Measurements from ENCODE around the gene COX10.

The COX10 gene

GRCh38 chr17:14143688-14144087 lies 74.4 kb downstream of the COX10 start:
- DNase-seq (ENCODE audit: low spot score), result no peak
- CTCF ChIA-PET, result no interaction called here
- POLR2A ChIA-PET (ENCODE audit: low non-redundant PET), result no interaction called here
- no peak overlapping the region for H3K27ac ChIP-seq
- TF ChIP-seq, protein P1, sequence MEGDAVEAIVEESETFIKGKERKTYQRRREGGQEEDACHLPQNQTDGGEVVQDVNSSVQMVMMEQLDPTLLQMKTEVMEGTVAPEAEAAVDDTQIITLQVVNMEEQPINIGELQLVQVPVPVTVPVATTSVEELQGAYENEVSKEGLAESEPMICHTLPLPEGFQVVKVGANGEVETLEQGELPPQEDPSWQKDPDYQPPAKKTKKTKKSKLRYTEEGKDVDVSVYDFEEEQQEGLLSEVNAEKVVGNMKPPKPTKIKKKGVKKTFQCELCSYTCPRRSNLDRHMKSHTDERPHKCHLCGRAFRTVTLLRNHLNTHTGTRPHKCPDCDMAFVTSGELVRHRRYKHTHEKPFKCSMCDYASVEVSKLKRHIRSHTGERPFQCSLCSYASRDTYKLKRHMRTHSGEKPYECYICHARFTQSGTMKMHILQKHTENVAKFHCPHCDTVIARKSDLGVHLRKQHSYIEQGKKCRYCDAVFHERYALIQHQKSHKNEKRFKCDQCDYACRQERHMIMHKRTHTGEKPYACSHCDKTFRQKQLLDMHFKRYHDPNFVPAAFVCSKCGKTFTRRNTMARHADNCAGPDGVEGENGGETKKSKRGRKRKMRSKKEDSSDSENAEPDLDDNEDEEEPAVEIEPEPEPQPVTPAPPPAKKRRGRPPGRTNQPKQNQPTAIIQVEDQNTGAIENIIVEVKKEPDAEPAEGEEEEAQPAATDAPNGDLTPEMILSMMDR (conservative IDR thresholded peaks at IDR 0.05; ENCODE audit: low read depth), result no peak

GRCh38 chr17:14144508-14144907 lies 75.2 kb downstream of the COX10 start:
- TF ChIP-seq, protein P1 (conservative IDR thresholded peaks at IDR 0.05; ENCODE audit: low read depth), result no peak
- no peak overlapping the region for H3K27ac ChIP-seq
- ChIA-PET POLR2A (ENCODE audit: low non-redundant PET) (no interaction called here), CTCF (no interaction called here)
- no peak for DNase-seq (ENCODE audit: low spot score)

DNA sequence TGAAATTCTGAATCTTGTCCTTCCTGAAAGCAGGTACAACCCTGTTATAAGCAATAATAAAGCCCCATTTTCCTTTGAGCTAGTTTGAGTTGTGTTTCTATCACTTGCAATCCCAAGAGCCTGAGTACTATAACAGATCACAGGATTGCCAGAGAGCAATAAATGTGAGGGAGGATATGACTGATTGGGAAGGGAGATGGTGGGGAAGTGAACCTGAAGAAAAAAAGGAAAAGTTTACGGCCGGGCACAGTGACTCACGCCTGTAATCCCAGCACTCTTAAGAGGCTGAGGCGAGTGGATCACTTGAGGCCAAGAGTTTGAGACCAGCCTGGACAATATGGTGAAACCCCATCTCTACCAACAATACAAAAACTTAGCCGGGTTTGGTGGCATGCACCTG lies 80.4 kb downstream of the COX10 start:
- no peak for DNase-seq (ENCODE audit: low spot score)
- TF ChIP-seq, protein P1 (conservative IDR thresholded peaks at IDR 0.05; ENCODE audit: low read depth), result no peak
- ChIA-PET CTCF (interaction anchor here (0.6 kb wide), 1 partner anchor 680 kb away, joined by 3 read pairs; no protein-coding TSS in a partner anchor), POLR2A (ENCODE audit: low non-redundant PET) (no interaction called here)
- no peak overlapping the region for H3K27ac ChIP-seq

DNA sequence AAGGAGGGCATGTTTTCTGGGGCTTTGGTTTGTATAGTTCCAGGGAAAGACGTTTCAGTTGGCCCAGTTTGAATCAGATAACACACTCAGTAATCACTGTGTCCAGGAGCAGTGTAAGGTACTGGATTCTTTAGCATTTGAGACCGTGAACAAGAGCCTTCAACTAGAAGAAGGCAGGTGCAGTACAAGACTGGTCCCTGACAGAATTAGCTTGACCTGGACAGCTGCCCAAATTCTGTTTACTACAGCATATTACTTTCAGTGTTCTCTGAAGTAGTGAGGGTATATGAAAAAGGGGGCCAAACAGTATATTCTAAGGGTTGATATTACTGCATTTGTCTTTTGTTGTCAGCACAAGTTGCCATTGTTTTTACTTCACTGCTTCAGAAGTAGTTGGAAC lies 81.3 kb downstream of the COX10 start:
- ChIA-PET POLR2A (ENCODE audit: low non-redundant PET) (no interaction called here), CTCF (no interaction called here)
- H3K27ac ChIP-seq, result no peak overlapping the region
- no peak for DNase-seq (ENCODE audit: low spot score)
- TF ChIP-seq, protein P1 (conservative IDR thresholded peaks at IDR 0.05; ENCODE audit: low read depth), result no peak

DNA sequence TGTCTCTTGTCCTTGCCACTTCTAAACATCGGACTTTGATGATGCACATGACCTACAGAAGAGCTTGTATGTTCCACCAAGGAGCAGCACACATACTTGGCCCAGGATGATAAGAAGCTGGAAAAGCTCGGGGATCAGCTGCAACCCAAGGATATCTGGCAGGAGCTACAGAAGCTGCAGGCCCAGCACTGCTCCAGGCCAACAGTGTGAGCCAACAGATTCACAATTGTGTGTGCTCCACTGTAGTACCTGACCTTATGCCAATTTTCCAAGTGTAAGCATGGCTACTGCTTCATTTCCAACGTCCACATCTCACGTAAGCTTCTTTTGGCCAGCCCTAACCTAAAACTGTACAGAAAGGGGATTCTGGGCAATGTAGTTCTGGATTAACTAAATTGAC lies 83.4 kb downstream of the COX10 start:
- POLR2A ChIA-PET (ENCODE audit: low non-redundant PET), result no interaction called here

GRCh38 chr17:14153374-14153773 lies 84.1 kb downstream of the COX10 start:
- POLR2A ChIA-PET (ENCODE audit: low non-redundant PET), result no interaction called here
- no peak overlapping the region for H3K27ac ChIP-seq
- no peak for DNase-seq (ENCODE audit: low spot score)
- TF ChIP-seq, protein P1 (conservative IDR thresholded peaks at IDR 0.05; ENCODE audit: low read depth), result no peak
- CTCF ChIA-PET, result interaction anchor here (0.6 kb wide), 1 partner anchor 1002 kb away, joined by 5 read pairs; no protein-coding TSS in a partner anchor

More for the DNA sequence above, 83.4 kb downstream of the COX10 start:
- H3K27ac ChIP-seq, result no peak overlapping the region
- CTCF ChIA-PET, result no interaction called here
- TF ChIP-seq, protein P1 (conservative IDR thresholded peaks at IDR 0.05; ENCODE audit: low read depth), result no peak
- DNase-seq (ENCODE audit: low spot score), result no peak

DNA sequence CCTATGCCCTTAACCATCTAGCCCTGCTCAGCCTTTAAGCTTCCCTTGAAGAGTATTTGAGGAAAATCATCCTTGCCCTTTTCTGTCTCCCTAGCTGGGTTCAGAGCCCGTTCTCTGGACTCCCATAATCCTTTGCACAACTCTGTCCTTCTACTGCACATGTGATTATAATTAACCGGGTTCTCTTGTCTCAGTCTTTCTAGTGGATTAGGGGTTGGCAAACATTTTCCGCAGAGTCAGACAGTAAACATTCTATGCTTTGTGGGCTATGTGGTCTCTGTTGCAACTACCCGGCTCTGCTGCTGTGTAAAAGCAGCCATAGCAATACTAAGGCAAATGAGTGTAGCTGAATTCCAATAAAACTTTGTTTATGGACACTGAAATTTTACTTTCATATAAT lies 87.4 kb downstream of the COX10 start:
- DNase-seq (ENCODE audit: low spot score), result no peak
- POLR2A ChIA-PET (ENCODE audit: low non-redundant PET), result no interaction called here

More for the DNA sequence above, 87.4 kb downstream of the COX10 start:
- CTCF ChIA-PET, result interaction anchor here (0.6 kb wide), 1 partner anchor 25 kb away, joined by 3 read pairs; no protein-coding TSS in a partner anchor
- TF ChIP-seq, protein P1 (conservative IDR thresholded peaks at IDR 0.05; ENCODE audit: low read depth), result no peak
- no peak overlapping the region for H3K27ac ChIP-seq
